Stimulated activated CD8-positive, alpha-beta memory T cell treated with anti-CD3 and anti-CD28 coated beads, Interleukin-7, amount 100 ng/mL, for 48 hours (primary cell): Measurements from ENCODE around the gene CHMP4B.

Source experiments
- DNase-seq, 2 donors: peaks; one replicate each; pipeline ENCODE4 v3.0.0-alpha.2; 2020; ENCODE audit warnings: low read depth in 1 of 2; ENCODE audit errors: extremely low read depth in 1 of 2

CHMP4B gene

DNA sequence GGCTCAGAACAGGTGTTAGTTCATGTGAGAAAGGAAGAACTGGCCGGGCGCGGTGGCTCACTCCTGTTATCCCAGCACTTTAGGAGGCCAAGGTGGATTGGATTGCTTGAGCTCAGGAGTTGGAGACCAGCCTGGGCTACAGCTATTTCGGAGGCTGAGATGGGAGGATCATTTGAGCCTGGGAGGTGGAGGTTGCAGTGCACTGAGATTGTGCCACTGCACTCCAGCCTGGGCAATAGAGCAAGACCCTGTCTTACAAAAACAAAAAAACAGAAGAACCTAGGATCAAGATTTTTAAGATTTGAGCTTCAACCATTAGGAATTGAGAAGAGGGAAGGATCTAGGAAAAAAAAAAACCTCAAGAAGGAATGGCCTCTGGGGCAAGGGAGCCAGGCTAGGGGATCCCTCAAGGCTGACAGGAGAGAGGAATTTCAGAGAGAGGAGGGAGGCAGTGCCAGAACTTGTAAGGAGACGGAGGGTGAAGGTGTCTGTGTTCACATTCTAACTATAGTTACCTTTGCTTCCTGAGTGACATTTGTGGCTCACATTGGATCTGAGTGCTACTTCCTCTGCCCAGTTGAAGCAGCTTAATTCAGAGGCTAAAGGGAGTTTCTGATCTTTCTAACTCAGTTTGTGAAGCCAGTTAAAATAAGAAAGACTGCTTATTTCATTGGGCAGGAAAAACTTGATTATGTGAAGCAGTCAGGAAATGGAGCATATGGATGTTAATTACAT lies 26.1 kb downstream of the CHMP4B start:
- DNase-seq: no peak

DNA sequence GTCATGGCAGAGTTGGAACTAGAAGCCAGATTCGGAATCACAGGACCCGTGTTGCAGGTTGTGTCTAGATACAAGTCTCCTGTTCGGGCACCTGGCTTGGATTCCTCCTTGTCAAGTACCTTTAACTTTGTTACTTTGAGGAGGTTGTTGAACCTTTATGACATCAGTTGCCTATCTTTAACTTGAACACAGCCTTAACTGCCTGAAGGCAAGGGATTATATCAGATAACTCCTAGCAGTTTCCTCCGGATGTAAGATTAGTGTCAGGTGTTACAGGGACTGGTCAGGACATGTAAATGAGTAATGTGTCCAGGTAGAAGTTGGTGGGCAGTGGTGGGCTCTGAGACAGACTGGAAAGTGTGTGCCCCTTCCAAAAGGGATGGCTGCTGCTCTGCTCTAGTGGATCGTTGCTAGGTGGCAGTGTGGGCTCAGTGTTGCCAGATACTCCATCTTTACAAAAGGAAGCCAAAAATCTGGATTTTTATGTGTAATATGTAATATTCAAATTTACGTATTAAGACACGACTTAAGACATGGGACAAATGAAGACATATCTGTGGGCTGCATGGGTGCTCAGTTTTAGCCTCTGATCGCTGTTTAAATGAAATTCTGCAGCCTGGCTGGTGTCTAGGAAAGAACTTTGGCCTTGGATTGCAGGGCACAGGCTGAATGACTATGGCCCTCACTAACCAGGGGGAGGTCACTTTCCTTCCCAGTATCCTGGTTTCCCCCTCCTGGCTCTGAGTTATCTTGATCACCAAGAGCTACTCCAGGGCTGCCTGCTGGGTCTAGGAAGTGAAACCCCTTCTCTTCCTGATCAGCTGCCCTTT lies 27.1 kb downstream of the CHMP4B start:
- no peak for DNase-seq

DNA sequence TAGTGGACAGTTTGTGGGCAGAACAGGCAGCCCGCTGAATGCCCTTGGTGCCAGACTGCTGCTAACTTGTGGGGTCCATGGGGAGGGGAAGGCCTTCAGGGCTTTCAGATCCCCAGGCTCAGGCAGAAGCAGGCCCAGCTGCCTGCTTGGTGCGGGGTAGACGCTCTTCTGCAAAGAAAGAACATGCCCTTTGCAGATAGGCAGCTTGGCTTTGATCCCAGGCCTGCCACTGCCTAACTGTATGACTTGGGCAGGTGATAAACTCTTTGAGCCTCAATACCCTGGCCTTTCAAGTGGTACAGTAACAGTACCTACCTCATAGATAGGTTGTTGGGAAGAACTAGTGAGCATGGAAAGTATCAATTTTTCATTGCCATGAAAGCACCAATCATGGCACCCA lies 28.4 kb downstream of the CHMP4B start:
- DNase-seq: no peak

DNA sequence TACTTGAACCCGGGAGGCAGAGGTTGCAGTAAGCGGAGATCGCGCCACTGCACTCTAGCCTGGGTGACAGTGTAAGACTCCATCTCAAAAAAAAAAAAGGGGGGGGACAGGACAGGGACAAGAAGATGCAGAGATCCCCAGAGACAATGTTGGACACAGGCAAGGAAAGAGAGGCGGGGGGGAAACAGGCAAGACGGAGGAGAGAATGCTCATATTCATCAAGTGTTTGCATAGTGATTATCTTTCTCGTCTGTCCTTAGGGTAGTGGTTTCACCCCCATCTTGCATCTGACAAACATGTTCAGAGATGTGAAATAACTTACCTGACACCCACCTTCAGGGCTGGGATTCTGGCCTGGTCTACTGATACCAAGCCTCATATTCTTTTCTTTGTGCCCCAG lies 29.0 kb downstream of the CHMP4B start:
- no peak for DNase-seq

DNA sequence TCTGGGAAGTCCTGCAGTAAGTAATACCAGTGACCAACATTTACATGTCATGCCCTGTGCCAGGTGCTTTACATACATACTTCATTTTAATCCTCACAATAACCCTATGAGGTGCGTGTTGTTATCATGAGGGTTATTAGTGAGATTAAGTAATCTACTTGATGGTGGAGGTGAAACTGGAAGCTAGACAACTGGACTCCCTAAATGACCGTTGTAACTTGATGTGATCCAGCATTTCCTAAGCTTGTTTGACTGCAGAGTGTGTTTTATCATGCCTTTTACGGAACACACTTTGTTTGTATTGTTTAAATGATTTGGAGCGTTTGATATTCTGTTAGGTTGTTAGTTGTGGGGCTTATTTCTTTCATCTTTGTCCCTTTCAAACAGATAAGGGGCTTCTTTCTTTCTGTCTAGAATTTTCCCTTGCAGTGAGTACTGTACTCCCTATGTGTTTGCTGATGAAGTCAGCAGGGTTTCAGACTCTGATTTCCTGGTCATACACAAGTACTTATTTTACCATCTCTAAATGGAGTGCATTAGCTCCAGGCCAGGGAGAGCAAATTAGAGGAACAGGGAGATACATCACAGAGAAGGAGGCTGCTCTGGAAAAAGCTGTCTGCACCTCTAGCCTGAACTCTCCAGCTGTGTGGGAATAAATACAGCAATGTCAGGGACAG lies 29.7 kb downstream of the CHMP4B start:
- DNase-seq: no peak

DNA sequence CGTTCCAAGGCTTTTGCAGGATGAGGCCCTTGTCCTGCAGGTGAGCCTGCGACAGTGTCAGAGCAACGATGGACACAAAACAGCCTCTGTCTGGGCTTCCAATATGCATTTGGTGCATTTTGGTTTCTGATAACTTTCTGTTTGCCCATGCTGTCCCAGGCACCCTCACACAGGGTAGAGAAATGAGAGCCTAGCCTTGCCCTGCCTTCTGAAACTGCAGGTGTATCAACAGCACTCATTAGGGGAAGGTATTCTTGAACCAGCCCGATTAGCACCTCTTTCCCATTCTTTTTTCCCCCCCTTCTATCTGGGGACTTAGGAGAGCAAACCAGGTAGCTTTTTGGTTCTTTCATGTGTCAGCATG lies 30.3 kb downstream of the CHMP4B start:
- DNase-seq: no peak

DNA sequence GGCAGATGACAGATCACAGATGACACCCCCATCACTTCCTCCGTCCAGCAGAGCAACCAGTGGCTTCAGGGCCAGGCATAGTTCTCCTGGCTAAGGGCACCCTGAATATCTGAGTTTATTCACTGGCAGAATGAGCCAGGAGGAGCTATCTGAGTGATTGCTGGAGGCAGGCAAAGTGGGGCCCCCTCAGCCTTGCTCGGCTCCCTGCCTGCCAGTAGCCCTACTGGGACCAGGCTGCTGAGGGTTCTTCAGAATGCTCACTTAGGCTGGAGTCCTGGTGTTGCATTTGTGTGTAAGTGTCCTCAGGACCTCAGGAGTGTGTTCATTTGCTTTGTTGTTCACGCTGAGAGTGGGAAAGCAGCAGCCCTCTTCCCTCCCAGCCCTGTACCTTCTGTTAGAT lies 31.2 kb downstream of the CHMP4B start:
- no peak for DNase-seq

DNA sequence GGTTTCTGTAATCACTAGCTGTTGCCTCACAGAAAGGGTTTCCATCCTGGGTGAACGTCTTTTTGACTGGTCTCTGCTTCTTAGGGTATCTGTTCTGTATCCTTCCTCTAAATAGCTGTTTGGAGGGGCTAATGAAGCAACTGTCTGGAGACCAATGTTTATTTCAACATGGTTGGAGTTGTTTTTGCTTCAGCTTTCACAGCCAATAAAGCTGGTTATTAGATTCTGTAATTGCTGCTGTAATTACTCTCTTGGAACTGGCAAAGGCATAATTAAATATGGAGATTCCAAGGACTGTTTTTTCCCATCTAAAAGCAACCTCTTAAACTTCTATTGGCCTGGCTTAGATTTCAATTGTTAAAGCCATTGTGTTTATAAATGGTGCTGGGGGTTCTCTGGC lies 31.9 kb downstream of the CHMP4B start:
- no peak for DNase-seq

DNA sequence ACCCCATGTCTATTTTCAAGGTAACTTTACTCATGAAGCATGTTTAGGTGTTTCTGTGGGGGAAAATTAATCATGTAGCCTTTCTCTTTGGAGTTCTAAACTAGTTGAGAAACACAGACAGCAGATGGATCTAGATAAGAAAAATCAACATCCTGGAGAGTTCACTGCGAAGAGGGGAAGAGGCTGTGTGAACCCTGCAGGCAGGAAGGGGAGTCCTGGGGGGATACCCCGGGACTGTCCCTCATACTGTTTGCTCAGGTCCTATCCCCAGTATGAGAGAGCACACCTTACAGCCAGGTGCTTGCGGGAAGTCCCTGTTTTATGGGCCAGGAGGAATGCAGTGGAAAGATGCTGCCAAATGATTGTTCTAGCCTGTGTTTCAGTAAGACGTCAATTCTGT lies 32.7 kb downstream of the CHMP4B start:
- DNase-seq: no peak

DNA sequence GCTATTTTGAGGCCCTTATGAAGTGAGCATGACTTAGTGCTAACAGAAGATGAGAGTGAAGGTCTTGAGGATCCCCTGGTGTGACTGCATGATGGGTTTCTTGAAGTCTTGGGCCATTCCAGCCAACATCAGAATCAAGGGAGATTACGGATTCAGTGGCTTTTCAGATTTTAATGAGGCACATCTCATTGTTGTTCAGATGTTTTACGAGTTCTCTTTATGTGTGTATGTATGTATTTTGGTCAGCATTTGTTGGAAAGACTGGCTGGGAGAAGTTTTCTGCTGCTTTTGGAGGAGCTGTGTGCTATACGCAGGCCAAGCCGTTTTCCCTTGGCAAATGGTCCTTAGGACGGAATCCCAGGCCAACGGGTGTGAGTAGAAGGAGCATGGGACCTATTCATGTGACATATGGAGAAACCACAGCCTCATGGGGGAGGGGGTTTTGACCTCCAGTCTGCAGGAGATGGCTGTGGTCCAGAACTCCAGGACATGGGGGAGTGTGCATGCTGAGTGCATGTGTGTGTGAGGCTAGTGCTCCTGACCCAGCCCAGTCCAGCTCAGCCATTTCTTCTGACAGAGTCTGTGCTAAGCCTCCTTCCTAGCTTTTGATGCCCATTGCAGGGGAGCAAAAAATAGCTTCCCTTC lies 35.3 kb downstream of the CHMP4B start:
- DNase-seq: no peak

DNA sequence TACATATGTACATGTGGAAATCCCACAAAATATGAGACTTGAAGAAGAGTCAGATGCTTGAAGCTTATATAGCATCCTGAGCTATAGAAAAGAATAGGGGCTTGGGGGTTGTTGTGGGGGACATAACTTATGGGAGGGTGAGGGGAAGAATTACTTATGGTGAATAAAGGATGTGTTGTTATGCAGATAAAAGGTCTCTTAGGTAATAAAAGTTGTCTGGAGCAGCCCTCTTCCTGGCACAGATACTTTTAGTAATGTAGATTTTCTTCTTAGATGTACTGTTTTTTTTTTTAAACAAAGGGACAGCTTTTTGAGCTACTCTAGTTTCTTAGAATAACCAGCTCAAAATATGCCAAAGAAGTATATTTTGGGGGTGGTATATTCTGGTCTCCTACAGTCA lies 35.9 kb downstream of the CHMP4B start:
- DNase-seq: no peak

DNA sequence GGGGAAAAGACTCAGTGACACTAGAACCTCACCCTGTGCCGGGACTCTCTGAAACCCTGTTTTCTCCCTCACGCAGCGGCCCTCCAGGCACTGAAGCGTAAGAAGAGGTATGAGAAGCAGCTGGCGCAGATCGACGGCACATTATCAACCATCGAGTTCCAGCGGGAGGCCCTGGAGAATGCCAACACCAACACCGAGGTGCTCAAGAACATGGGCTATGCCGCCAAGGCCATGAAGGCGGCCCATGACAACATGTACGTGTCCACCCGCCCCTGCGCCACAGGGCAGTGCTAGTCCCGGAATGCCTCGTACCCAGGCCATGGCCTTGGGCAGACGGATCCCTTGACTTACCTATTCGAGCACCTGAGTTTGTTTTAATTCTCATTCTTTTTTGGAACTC lies 37.2 kb downstream of the CHMP4B start:
- DNase-seq: no peak

DNA sequence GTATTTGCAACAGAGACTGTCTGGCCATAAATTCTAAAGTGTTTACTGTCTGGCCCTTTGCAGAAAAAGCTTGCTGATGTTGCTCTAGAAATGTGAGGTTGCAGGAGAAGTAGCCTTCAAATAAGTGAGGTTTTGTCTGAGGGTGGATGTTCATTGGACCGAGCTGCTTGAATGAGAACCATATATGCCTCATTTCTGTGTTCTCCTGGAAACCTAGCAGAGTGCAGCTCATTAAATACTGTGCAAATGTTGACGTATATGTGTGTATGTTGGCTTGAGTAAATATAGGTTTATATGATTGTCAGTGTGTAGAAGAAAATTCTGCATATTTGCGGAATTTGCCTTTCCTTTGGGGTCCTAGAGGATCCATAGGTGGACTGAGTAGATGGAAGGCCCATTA lies 39.0 kb downstream of the CHMP4B start:
- DNase-seq: no peak

DNA sequence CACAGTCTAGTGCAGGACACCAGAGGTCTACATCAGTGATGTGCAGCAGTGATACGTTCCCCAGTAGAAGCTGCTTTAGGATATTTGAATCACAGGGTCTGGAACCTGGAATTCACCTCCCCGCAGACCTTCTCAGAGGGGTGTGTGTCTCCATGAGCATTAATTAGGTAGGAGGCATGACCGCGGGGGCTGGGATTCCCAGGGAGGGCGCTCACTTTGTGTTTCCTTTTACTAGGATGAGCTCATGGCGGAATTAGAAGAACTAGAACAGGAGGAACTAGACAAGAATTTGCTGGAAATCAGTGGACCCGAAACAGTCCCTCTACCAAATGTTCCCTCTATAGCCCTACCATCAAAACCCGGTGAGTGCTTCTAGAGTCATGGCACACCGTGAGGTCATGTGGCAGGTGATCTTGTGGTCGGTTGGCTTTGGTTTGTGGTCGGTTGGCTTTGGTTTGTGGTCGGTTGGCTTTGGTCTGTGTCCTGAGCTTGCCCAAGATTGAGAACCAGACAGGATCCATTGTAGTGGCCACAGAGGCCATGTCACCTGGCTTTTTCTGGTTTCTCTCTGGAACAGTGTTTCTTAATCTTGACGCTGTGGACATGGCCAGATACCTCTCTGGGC lies 40.8 kb downstream of the CHMP4B start:
- DNase-seq: no peak

DNA sequence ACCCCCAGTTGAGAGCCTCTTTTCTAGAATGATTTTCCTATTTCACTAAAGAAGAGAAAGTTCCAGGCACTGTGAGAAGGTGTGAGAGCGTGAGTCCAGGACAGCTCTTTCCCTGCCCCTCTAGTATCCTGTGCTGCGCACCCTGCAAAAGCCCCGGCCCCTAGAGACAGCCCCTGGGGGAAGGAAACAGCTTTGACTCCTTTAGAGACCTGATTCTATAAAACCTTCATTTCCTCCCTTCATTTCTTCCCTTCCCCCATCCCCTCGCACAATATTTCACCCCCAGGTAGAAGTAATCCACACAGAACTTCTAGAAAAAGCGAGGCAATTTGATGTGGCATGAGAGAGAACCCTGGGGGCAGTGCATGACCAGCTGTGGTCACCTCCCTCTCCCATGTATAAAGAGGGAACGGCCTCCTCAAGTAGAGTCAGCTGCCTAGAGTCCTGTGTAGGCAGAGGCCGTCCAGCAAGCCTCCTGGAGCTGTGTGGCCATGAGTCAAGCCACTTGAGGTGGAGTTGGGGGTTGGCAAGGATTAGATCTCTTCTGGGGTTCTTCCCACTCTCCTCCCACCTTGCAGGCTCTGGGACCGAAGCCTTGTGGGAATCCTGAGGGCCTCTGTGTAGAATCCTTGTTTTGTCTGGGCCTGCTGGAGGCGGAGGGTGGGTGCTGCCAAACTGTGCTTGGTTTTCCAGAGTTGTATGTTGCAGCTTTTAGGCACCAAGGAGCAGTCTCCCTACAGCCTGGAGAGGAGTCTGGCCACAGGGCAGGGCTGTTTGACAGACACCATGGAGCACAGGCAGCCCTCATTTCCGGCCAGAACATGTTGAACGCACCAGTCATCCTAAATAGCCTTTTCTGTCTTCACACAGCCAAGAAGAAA lies 41.7 kb downstream of the CHMP4B start:
- no peak for DNase-seq

DNA sequence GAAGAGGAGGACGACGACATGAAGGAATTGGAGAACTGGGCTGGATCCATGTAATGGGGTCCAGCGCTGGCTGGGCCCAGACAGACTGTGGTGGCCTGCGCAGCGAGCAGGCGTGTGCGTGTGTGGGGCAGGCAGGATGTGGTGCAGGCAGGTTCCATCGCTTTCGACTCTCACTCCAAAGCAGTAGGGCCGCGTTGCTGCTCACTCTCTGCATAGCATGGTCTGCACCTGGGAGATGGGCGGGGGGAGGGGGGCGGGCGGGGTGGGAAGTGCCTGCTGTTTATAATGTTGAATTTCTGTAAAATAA lies 42.3 kb downstream of the CHMP4B start:
- DNase-seq: no peak

DNA sequence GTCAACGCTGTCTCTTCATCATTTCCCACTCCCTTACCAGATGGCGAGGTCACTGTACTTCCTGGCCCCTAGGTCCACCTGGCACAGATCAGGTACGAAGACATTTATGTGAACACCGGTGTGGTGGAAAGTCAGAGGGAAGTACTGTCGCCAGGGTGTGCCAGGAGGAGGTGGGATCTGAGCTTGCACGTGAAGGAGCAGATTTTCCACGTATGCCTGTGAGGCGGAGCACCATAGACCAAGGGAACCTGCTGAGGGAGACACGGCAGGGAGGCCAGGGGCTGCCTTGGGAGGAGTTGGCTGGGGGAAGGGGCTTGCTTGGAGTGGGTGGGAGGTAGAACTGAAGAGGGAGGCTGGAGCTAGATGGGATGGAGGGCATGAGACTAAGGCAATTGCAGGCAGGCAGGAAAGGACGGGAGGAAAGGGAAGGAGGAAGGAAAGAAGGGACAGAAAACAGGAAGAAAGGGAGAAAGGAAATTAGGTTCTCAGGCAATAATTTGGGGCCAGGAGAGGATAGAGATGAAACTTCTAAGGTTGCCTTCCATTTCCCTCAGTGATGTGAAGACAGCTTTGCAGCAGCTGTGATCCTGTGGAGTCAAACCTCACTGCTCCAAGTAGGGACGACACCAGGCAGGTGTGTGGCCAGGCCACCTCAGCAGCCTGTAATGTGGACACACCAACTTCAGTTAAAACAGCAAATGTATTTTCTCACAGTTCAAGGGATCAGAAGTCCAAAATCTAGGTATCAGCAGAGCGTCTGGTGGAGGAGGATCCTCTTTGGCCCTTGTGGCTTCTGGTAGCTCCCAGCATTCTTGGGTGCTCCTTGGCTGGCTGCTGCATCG lies 46.8 kb downstream of the CHMP4B start:
- DNase-seq: no peak

DNA sequence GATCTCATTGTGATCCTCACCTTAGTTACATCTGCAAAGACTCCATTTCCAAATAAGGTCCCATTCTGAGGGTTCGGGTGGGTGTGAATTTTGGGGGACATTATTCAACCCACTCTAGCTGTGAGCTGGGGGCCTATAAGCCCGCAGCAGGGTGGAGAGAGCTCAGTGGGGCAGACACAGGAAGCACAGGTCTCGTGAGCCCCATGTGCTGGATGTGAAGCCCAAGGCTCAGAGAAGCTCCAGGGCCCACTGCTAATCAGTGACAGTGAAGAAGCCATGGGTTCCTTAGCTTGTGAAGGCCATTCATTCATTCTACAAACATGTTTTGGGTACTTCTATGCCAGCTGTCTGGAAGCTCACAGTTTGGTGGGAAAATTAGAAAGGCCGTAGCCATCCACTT lies 47.5 kb downstream of the CHMP4B start:
- no peak for DNase-seq

DNA sequence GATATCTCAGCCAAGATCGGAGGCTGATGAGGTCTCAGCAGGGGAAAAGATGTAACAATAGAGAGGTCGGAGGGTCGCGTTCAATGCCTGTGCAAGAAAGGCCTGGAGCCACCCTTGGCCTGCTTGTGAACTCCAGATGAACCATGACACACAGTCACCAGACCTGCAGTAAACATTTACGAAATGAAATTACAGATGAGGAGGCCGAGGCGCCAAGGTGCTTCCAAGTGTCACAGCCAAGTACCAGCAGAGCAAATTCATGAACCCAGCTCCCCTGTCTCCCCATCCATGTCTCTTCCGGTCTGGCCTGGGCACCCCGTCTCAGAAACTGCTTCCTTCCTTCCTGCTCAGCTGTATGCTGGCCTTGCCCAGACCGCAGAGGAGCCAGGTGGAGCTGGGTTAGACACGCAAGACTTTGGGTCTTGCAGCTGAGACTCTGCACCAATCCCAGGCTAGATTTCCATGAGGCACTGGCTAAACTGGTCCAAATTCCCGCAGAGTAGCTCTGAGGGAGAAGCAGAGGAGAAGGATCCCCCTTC lies 48.1 kb downstream of the CHMP4B start:
- no peak for DNase-seq
